Measurements from ENCODE around the gene FOXO6. TPM values are rescaled to one million over a fixed set of nuclear protein-coding genes. Genes with fewer than 3 reads are reported as not detected.
A peak's percentile ranks its signal among the peaks of the same experiment; 100 is the strongest.

Gene FOXO6
- total and polyA plus RNA-seq, 2 of the 13 experiments (the other 11 are each of a cell fraction or from before 2014, with no cell fraction given) = 0.13 TPM; not detected in 1

GRCh38 chr1:41417335-41417682 is 56.1 kb downstream of the FOXO6 start:
- ChIA-PET CTCF (ENCODE audit: low intra/inter-chr PET ratio, low total read pairs) (interaction anchor here (0.8 to 3.2 kb wide), 4 partner anchors 16 to 148 kb away, joined by 3 to 25 read pairs (median 18); no protein-coding TSS in a partner anchor), POLR2A (no interaction called here)
- H2AFZ ChIP-seq (ENCODE audit: low read length) = no peak overlapping the region
- 0% methylated on average over 1 of the region's 1 CpG for WGBS (ENCODE audit: low lambda C conversion rate)
- H3K27ac ChIP-seq (ENCODE audit: extremely low read length, insufficient read depth, low read length) = no peak overlapping the region
- TF ChIP-seq ZNF619 (CRISPR knock-in tag; IDR thresholded peaks at IDR 0.05) = 0 out of 2 replicates have a peak, but pooled peaks have one; percentile 29
- TF ChIP-seq ZFP36L1 (CRISPR knock-in tag; IDR thresholded peaks at IDR 0.05) = no peak
- TF ChIP-seq ZNF629 (CRISPR knock-in tag; conservative IDR thresholded peaks at IDR 0.05) = peak; percentile 91
- TF ChIP-seq CHD4 (IDR thresholded peaks at IDR 0.05; ENCODE audit: borderline replicate concordance, low read length) = peak; percentile 70; the same call in 1 of the 2 replicates
- in situ Hi-C loops (cut with HindIII; ENCODE audit: extremely low pct_ligation_motif_present, low pct_unique_long_range_greater_than_20kb) (no loop called here), intact Hi-C loops (cut with micrococcal nuclease; ENCODE audit: unreplicated experiment) (loop anchor here (1.0 to 5.0 kb wide), 4 partner anchors 55 to 149 kb away; partner anchors contain the start of gene FOXO6)
- DNase-seq (ENCODE audit: low spot score) = no peak
- no peaks in the 10 kb centered on the region for H3K9me3 ChIP-seq (ENCODE audit: low read length)
- H3K27me3 ChIP-seq (ENCODE audit: control insufficient read depth in 1 of 2, insufficient read depth in 2 of 2, low read length in 2 of 2) = no peaks in the 10 kb centered on the region
- H3K36me3 ChIP-seq (replicated peaks in 1 of 2; ENCODE audit: control insufficient read depth in 1 of 2, insufficient read depth in 2 of 2, low read length in 2 of 2) = no peaks in the 10 kb centered on the region
- ATAC-seq = no peak
- H3K4me3 ChIP-seq (replicated peaks in 1 of 3; ENCODE audit: insufficient read depth in 1 of 3, low read depth in 2 of 3, low read length in 3 of 3) = no peak overlapping the region
- no peak overlapping the region for H3K9ac ChIP-seq (ENCODE audit: insufficient read depth, low read depth, low read length)
- no TSS peak for BruUV-seq (replicated peaks)
- no peaks in the 10 kb centered on the region for H3K79me2 ChIP-seq (ENCODE audit: insufficient read depth, low read length)
- H4K20me1 ChIP-seq (ENCODE audit: insufficient read depth, low read length) = no peaks in the 10 kb centered on the region
- H3K4me2 ChIP-seq (ENCODE audit: low read depth, low read length) = no peak overlapping the region
- FAIRE-seq = no peak
- peaks cover 10% of the 10 kb centered on the region for H3K4me1 ChIP-seq (ENCODE audit: insufficient read depth, low read length)

GRCh38 chr1:41417746-41418145 is 56.5 kb downstream of the FOXO6 start:
- H3K79me2 ChIP-seq (ENCODE audit: insufficient read depth, low read length) = no peaks in the 10 kb centered on the region
- H3K27me3 ChIP-seq (ENCODE audit: control insufficient read depth in 1 of 2, insufficient read depth in 2 of 2, low read length in 2 of 2) = peaks cover 0 to 3% of the 10 kb centered on the region in 2 experiments; a peak in 1 of 5 replicates
- 34% methylated on average over 6 of the region's 6 CpGs for WGBS (ENCODE audit: low lambda C conversion rate)
- no peak overlapping the region for H3K4me2 ChIP-seq (ENCODE audit: low read depth, low read length)
- H3K9ac ChIP-seq (ENCODE audit: insufficient read depth, low read depth, low read length) = no peak overlapping the region
- no peak overlapping the region for H3K27ac ChIP-seq (ENCODE audit: extremely low read length, insufficient read depth, low read length)
- in situ Hi-C loops (cut with HindIII; ENCODE audit: extremely low pct_ligation_motif_present, low pct_unique_long_range_greater_than_20kb) = no loop called here
- no peak overlapping the region for H3K4me3 ChIP-seq (replicated peaks in 1 of 3; ENCODE audit: insufficient read depth in 1 of 3, low read depth in 2 of 3, low read length in 3 of 3)
- TF ChIP-seq SETDB1 (CRISPR knock-in tag; IDR thresholded peaks at IDR 0.05; ENCODE audit: borderline replicate concordance) = no peak
- TF ChIP-seq ARID3A (IDR thresholded peaks at IDR 0.05; ENCODE audit: low read depth, low read length) = no peak
- no peak for TF ChIP-seq ZNF709 (CRISPR knock-in tag; IDR thresholded peaks at IDR 0.05)
- no peak for TF ChIP-seq MXD4 (CRISPR knock-in tag; IDR thresholded peaks at IDR 0.05)
- no peak for TF ChIP-seq ZNF260 (CRISPR knock-in tag; IDR thresholded peaks at IDR 0.05; ENCODE audit: borderline replicate concordance, low read depth)
- TF ChIP-seq ZBTB37 (CRISPR knock-in tag; IDR thresholded peaks at IDR 0.05) = no peak
- FAIRE-seq = no peak
- intact Hi-C loops (cut with micrococcal nuclease; ENCODE audit: unreplicated experiment) = loop anchor here (1.0 to 5.0 kb wide), 4 partner anchors 55 to 149 kb away; partner anchors contain the start of gene FOXO6
- no peak overlapping the region for H2AFZ ChIP-seq (ENCODE audit: low read length)
- no peak for ATAC-seq
- POLR2A ChIA-PET = no interaction called here
- no TSS peak for BruUV-seq (replicated peaks)
- DNase-seq (ENCODE audit: low spot score) = no peak
- H3K9me3 ChIP-seq (ENCODE audit: low read length) = no peaks in the 10 kb centered on the region
- no peaks in the 10 kb centered on the region for H3K36me3 ChIP-seq (replicated peaks in 1 of 2; ENCODE audit: control insufficient read depth in 1 of 2, insufficient read depth in 2 of 2, low read length in 2 of 2)
- CTCF ChIA-PET (ENCODE audit: low intra/inter-chr PET ratio, low total read pairs) = interaction anchor here (0.8 to 3.2 kb wide), 4 partner anchors 15 to 149 kb away, joined by 3 to 25 read pairs (median 18); no protein-coding TSS in a partner anchor
- H3K4me1 ChIP-seq (ENCODE audit: insufficient read depth, low read length) = peaks cover 6% of the 10 kb centered on the region
- no peaks in the 10 kb centered on the region for H4K20me1 ChIP-seq (ENCODE audit: insufficient read depth, low read length)

Measured in HepG2 (cell line).